IMR-90 (cell line): ENCODE data around the gene OSBPL8. TPM values are rescaled to one million over a fixed set of nuclear protein-coding genes. Genes with fewer than 3 reads are reported as not detected.

Source experiments
- ATAC-seq: fragments of 200-7000 bp; cut with Tn5 transposase; 2 replicates; pipeline ENCODE4 v1.9.1; 2020; ENCODE audit warnings: low read depth, mild to moderate bottlenecking, moderate library complexity
- BruUV-seq: library from RNA; stranded (reverse); fragments of 400-500 nt; replicated peaks from 2 replicates; lab custom pipeline; 2021; lab: Mats Ljungman, UMichigan
- CTCF ChIA-PET: fragments of 300-600 bp; formaldehyde crosslinking; extraction: SDS; loops from one replicate; lab custom pipeline; 2021; ENCODE audit warnings: antibody characterized with exemption; lab: Yijun Ruan, JAX
- POLR2A ChIA-PET: fragments of 300-600 bp; sonication (Branson Sonifier 250); formaldehyde crosslinking; loops from one replicate; lab custom pipeline; 2022; ENCODE audit warnings: antibody characterized with exemption; ENCODE audit not compliant: unreplicated experiment; lab: Charles Lee
- DNase-seq: peaks from one replicate; pipeline ENCODE4 v3.0.0; 2013
- H2AFZ ChIP-seq: replicated peaks from 2 replicates; pipeline ENCODE3; 2013; ENCODE audit warnings: low read length, mild to moderate bottlenecking; ENCODE audit not compliant: poor library complexity
- H2AK5ac ChIP-seq: 2 replicates; pipeline ENCODE4 v1.6.1; 2013; ENCODE audit warnings: low read depth, low read length, inconsistent platforms
- H2AK9ac ChIP-seq: replicated peaks from 2 replicates; pipeline ENCODE3; 2013; ENCODE audit warnings: mild to moderate bottlenecking, low read depth, low read length, moderate library complexity; ENCODE audit not compliant: poor library complexity
- H2BK120ac ChIP-seq: 2 replicates; pipeline ENCODE4 v1.6.1; 2013; ENCODE audit warnings: low read depth, low read length, inconsistent platforms
- H2BK15ac ChIP-seq: 3 replicates; pipeline ENCODE4 v1.6.1; 2013; ENCODE audit warnings: low read depth, low read length, inconsistent platforms
- H2BK20ac ChIP-seq: 2 replicates; pipeline ENCODE4 v1.6.1; 2013; ENCODE audit warnings: low read depth, mild to moderate bottlenecking, inconsistent platforms, low read length, moderate library complexity
- H2BK5ac ChIP-seq: 2 replicates; pipeline ENCODE4 v1.6.1; 2013; ENCODE audit warnings: mild to moderate bottlenecking, low read depth, low read length, inconsistent platforms; ENCODE audit not compliant: poor library complexity, severe bottlenecking
- H3K14ac ChIP-seq: replicated peaks from 2 replicates; pipeline ENCODE4 v1.6.1; 2013; ENCODE audit warnings: low read depth, low read length, inconsistent platforms
- H3K18ac ChIP-seq: 2 replicates; pipeline ENCODE4 v1.6.1; 2013; ENCODE audit warnings: low read depth, low read length, control low read depth
- H3K23ac ChIP-seq: 2 replicates; pipeline ENCODE4 v1.6.1; 2013; ENCODE audit warnings: low read depth, low read length, inconsistent platforms
- H3K27ac ChIP-seq: 2 replicates; pipeline ENCODE4 v1.5.1; 2013; ENCODE audit warnings: mild to moderate bottlenecking, control low read depth, low read length; ENCODE audit not compliant: insufficient read depth
- H3K27me3 ChIP-seq: 2 replicates; pipeline ENCODE4 v1.6.1; 2013; ENCODE audit warnings: low read length; ENCODE audit not compliant: control insufficient read depth, insufficient read depth
- H3K36me3 ChIP-seq: 2 replicates; pipeline ENCODE4 v1.6.1; 2013; ENCODE audit warnings: low read length, mixed read lengths; ENCODE audit not compliant: control insufficient read depth, insufficient read depth
- H3K4ac ChIP-seq: 2 replicates; pipeline ENCODE4 v1.6.1; 2013; ENCODE audit warnings: low read depth, low read length, inconsistent platforms
- H3K4me1 ChIP-seq: 2 replicates; pipeline ENCODE4 v1.6.1; 2013; ENCODE audit warnings: low read length, mixed read lengths; ENCODE audit not compliant: control insufficient read depth, insufficient read depth
- H3K4me2 ChIP-seq: 2 replicates; pipeline ENCODE4 v1.6.1; 2013; ENCODE audit warnings: low read depth, mild to moderate bottlenecking, control low read depth, low read length, moderate library complexity
- H3K4me3 ChIP-seq: 2 replicates; pipeline ENCODE4 v1.5.1; 2013; ENCODE audit warnings: low read depth, mild to moderate bottlenecking, control low read depth, low read length, moderate library complexity; ENCODE audit not compliant: insufficient read depth
- H3K56ac ChIP-seq: 2 replicates; pipeline ENCODE4 v1.6.1; 2013; ENCODE audit warnings: low read length, inconsistent platforms; ENCODE audit not compliant: insufficient read depth; ENCODE audit errors: extremely low read depth
- H3K79me1 ChIP-seq, 2 experiments: 2 replicates each; pipeline ENCODE4 v1.6.1; 2013; ENCODE audit warnings: low read length in 2 of 2, inconsistent platforms in 1 of 2, low read depth in 1 of 2
- H3K9ac ChIP-seq: 2 replicates; pipeline ENCODE4 v1.6.1; 2013; ENCODE audit warnings: low read depth, low read length, control low read depth
- H3K9me1 ChIP-seq: 2 replicates; pipeline ENCODE4 v1.6.1; 2013; ENCODE audit warnings: low read length, inconsistent platforms; ENCODE audit not compliant: insufficient read depth
- H3K9me3 ChIP-seq: 2 replicates; pipeline ENCODE4 v1.6.1; 2013; ENCODE audit warnings: low read length; ENCODE audit not compliant: control insufficient read depth, insufficient read depth
- H4K20me1 ChIP-seq: 2 replicates; pipeline ENCODE4 v1.6.1; 2013; ENCODE audit warnings: low read length, inconsistent platforms; ENCODE audit not compliant: insufficient read depth
- H4K5ac ChIP-seq: 2 replicates; pipeline ENCODE4 v1.6.1; 2013; ENCODE audit warnings: mild to moderate bottlenecking, low read depth, low read length, control low read depth
- H4K8ac ChIP-seq, 2 experiments: 2 replicates each; pipeline ENCODE4 v1.6.1; 2013; ENCODE audit warnings: low read depth in 2 of 2, low read length in 2 of 2, control low read depth in 1 of 2, inconsistent platforms in 1 of 2
- H4K91ac ChIP-seq: 2 replicates; pipeline ENCODE4 v1.6.1; 2013; ENCODE audit warnings: low read depth, low read length, inconsistent platforms; ENCODE audit not compliant: insufficient read depth
- BHLHE40 ChIP-seq: fragments of 150-350 bp; IDR thresholded peaks from 2 replicates; pipeline ENCODE4 v1.6.1; 2016; ENCODE audit warnings: mild to moderate bottlenecking, low read depth, low read length
- CEBPB ChIP-seq: IDR thresholded peaks from 2 replicates; pipeline ENCODE4 v1.6.1; 2012; ENCODE audit warnings: low read depth, low read length, improper control_type of control experiment
- CHD1 ChIP-seq: IDR thresholded peaks from 2 replicates; pipeline ENCODE4 v1.6.1; 2012; ENCODE audit warnings: low read depth, low read length, improper control_type of control experiment
- CTCF ChIP-seq: conservative IDR thresholded peaks from 2 replicates; pipeline ENCODE4 v1.5.1; 2012; ENCODE audit warnings: mild to moderate bottlenecking, low read depth, low read length, improper control_type of control experiment
- ELK1 ChIP-seq: fragments of 150-350 bp; IDR thresholded peaks from 2 replicates; pipeline ENCODE4 v1.6.1; 2016; ENCODE audit warnings: low read depth, mild to moderate bottlenecking, low read length, moderate library complexity, borderline replicate concordance
- FOS ChIP-seq: fragments of 150-350 bp; IDR thresholded peaks from 2 replicates; pipeline ENCODE4 v1.6.1; 2016; ENCODE audit warnings: low read depth, low read length
- MAFK ChIP-seq: IDR thresholded peaks from 2 replicates; pipeline ENCODE4 v1.6.1; 2012; ENCODE audit warnings: low read depth, low read length, improper control_type of control experiment
- MAZ ChIP-seq: IDR thresholded peaks from 2 replicates; pipeline ENCODE4 v1.6.1; 2012; ENCODE audit warnings: low read depth, mild to moderate bottlenecking, low read length, improper control_type of control experiment, moderate library complexity, borderline replicate concordance
- MXI1 ChIP-seq: IDR thresholded peaks from 2 replicates; pipeline ENCODE4 v1.6.1; 2012; ENCODE audit warnings: low read depth, mild to moderate bottlenecking, low read length, moderate library complexity, borderline replicate concordance
- NFE2L2 ChIP-seq: fragments of 150-350 bp; IDR thresholded peaks from 2 replicates; pipeline ENCODE4 v1.6.1; 2016; ENCODE audit warnings: low read depth, mild to moderate bottlenecking, low read length
- POLR2A ChIP-seq: IDR thresholded peaks from 2 replicates; pipeline ENCODE4 v1.6.1; 2012; ENCODE audit warnings: mild to moderate bottlenecking, low read depth, low read length
- RAD21 ChIP-seq: IDR thresholded peaks from 2 replicates; pipeline ENCODE4 v1.6.1; 2012; ENCODE audit warnings: low read length, improper control_type of control experiment
- RCOR1 ChIP-seq: IDR thresholded peaks from 2 replicates; pipeline ENCODE4 v1.6.1; 2012; ENCODE audit warnings: mild to moderate bottlenecking, low read length, improper control_type of control experiment; ENCODE audit not compliant: insufficient replicate concordance
- RFX5 ChIP-seq: IDR thresholded peaks from 2 replicates; pipeline ENCODE4 v1.8.0; 2012; ENCODE audit warnings: low read depth, mild to moderate bottlenecking, low read length, moderate library complexity
- SMC3 ChIP-seq: fragments of 150-350 bp; IDR thresholded peaks from 2 replicates; pipeline ENCODE4 v1.6.1; 2016; ENCODE audit warnings: low read depth, mild to moderate bottlenecking, antibody characterized with exemption, low read length, moderate library complexity
- USF2 ChIP-seq: fragments of 150-350 bp; IDR thresholded peaks from 2 replicates; pipeline ENCODE4 v1.6.1; 2017; ENCODE audit warnings: mild to moderate bottlenecking, antibody characterized with exemption, low read length, low read depth
- WGBS, 2 experiments: methylation state at CpG; one replicate each; pipeline versions ENCODE4 v1.1.5 to v1.1.7; 2013; ENCODE audit warnings: missing lambda C conversion rate in 2 of 2; ENCODE audit not compliant: insufficient read length in 1 of 2; ENCODE audit errors: extremely low coverage in 2 of 2; 5-methylcytosine and 5-hydroxymethylcytosine counted together
- dilution Hi-C: fragments of 300-500 bp; cut with HindIII; formaldehyde crosslinking; loops from one replicate; pipeline ENCODE4 v1.14.3; 2018; ENCODE audit warnings: low sequenced_read_pairs; ENCODE audit not compliant: unreplicated experiment
- in situ Hi-C: fragments of 300-500 bp; cut with MboI; formaldehyde crosslinking; loops from 3 replicates; pipeline ENCODE4 v1.14.3; 2019; ENCODE audit warnings: low sequenced_read_pairs, inconsistent platforms, mixed read lengths
- intact Hi-C: fragments of 100-400 bp; cut with micrococcal nuclease; formaldehyde crosslinking; loops from 2 replicates; pipeline ENCODE4 v1.10.0; 2022
- polyA plus RNA-seq, 3 experiments: library from polyadenylated mRNA; depleted of rRNA; stranded (reverse); fragments of >200 nt; gene quantifications; 2 replicates each; pipeline ENCODE4 v1.2.3, GENCODE V29; 2012; ENCODE audit warnings: low replicate concordance in 1 of 3
- total RNA-seq: library from RNA; depleted of rRNA; stranded (reverse); fragments of >200 nt; gene quantifications from 2 replicates; pipeline ENCODE4 v1.2.3, GENCODE V29; 2012

OSBPL8 gene
- total and polyA plus RNA-seq, 2 of the 4 experiments (the other 2 are of a cell fraction): 17.8 to 24.2 TPM

- Histone ChIP-seq H3K18ac (no peak overlapping the region), H3K23ac (no peak overlapping the region), H2BK120ac (no peak overlapping the region), H4K5ac (no peak overlapping the region), H3K4me1 (no peaks in the 10 kb centered on the region), H3K56ac (no peak overlapping the region), H3K14ac (no peak overlapping the region), H3K4ac (no peak overlapping the region), H3K9me1 (no peaks in the 10 kb centered on the region), H4K20me1 (peaks cover 11% of the 10 kb centered on the region), H3K9ac (no peak overlapping the region), H3K36me3 (no peaks in the 10 kb centered on the region), H2AK5ac (no peak overlapping the region), H2AK9ac (no peak overlapping the region), H2BK15ac (no peak overlapping the region), H3K79me1 (peaks cover 26 to 39% of the 10 kb centered on the region in 2 experiments), H3K27me3 (no peaks in the 10 kb centered on the region), H3K4me2 (no peak overlapping the region), H2AFZ (no peak overlapping the region), H4K91ac (no peak overlapping the region), H3K27ac (no peak overlapping the region), H2BK20ac (no peak overlapping the region), H2BK5ac (no peak overlapping the region), H4K8ac (no peak overlapping the region), H3K4me3 (no peak overlapping the region), H3K9me3 (no peaks in the 10 kb centered on the region)
- intact Hi-C loops: no loop called here
- BruUV-seq: no TSS peak
- in situ Hi-C loops: no loop called here
- DNase-seq (no peak), ATAC-seq (no peak)
- CTCF ChIA-PET: no interaction called here
- POLR2A ChIA-PET: no interaction called here
- TF ChIP-seq BHLHE40 (no peak), MAZ (no peak), MAFK (no peak), CHD1 (no peak), SMC3 (no peak), MXI1 (no peak), ELK1 (no peak), USF2 (no peak), POLR2A (no peak), CTCF (no peak), CEBPB (no peak), RAD21 (no peak), FOS (no peak), RCOR1 (no peak), RFX5 (no peak), NFE2L2 (no peak)
- WGBS, 2 experiments: 100% methylated on average over 1 of the region's 4 CpGs; no CpG with 5 or more reads in 1 of the 2 experiments
- dilution Hi-C loops: no loop called here
Measured at GRCh38 chr12:76515271-76515670, 44.3 kb downstream of the OSBPL8 start.
